ENCODE results near the gene TNPO2. TPM values are rescaled to one million over a fixed set of nuclear protein-coding genes. Genes with fewer than 3 reads are reported as not detected.

The TNPO2 gene
- total RNA-seq, 1 experiment from 2014 or later = 89.5 TPM

GRCh38 chr19:12670159-12670928 lies 53.4 kb downstream of the TNPO2 start:
- ChIA-PET POLR2A (interaction anchor here (0.6 to 3.2 kb wide), 14 partner anchors 10 to 1031 kb away, joined by 3 to 40 read pairs (median 3); partner anchors contain the start of genes DHPS, FBXW9, TNPO2 and ZNF490), CTCF (interaction anchor here (0.6 to 2.8 kb wide), 4 partner anchors 10 to 1785 kb away, joined by 3 to 20 read pairs (median 8); partner anchors contain the start of gene DHPS)
- peaks cover 7% of the 10 kb centered on the region for H3K4me1 Mint-ChIP-seq (ENCODE audit: insufficient read depth, unreplicated experiment)
- intact Hi-C loops (cut with micrococcal nuclease) = no loop called here
- no peaks in the 10 kb centered on the region for H3K9me3 Mint-ChIP-seq (ENCODE audit: unreplicated experiment)
- BruUV-seq (replicated peaks) = no TSS peak
- no peak for TF ChIP-seq CTCF (IDR thresholded peaks at IDR 0.05; ENCODE audit: unreplicated experiment)
- peaks cover 60% of the 10 kb centered on the region for H3K36me3 Mint-ChIP-seq (ENCODE audit: insufficient read depth, unreplicated experiment)
- no peaks in the 10 kb centered on the region for H3K27me3 Mint-ChIP-seq (ENCODE audit: insufficient read depth, unreplicated experiment)
- H3K27ac Mint-ChIP-seq (ENCODE audit: low read depth, unreplicated experiment) = peak overlapping the region; percentile 100
- H3K4me3 Mint-ChIP-seq (ENCODE audit: unreplicated experiment) = peak overlapping the region; percentile 92
- DNase-seq (ENCODE audit: unreplicated experiment) = no peak

GRCh38 chr19:12669270-12670158 lies 54.2 kb downstream of the TNPO2 start:
- H3K4me3 Mint-ChIP-seq (ENCODE audit: unreplicated experiment) = peak overlapping the region; percentile 92
- H3K27me3 Mint-ChIP-seq (ENCODE audit: insufficient read depth, unreplicated experiment) = no peaks in the 10 kb centered on the region
- H3K9me3 Mint-ChIP-seq (ENCODE audit: unreplicated experiment) = no peaks in the 10 kb centered on the region
- POLR2A ChIA-PET = interaction anchor here (0.7 to 3.2 kb wide), 22 partner anchors 9 to 1583 kb away, joined by 3 to 40 read pairs (median 4); partner anchors contain the start of genes DHPS, FBXW9, JUNB and TNPO2
- TSS peak; percentile 65 for BruUV-seq (replicated peaks)
- H3K4me1 Mint-ChIP-seq (ENCODE audit: insufficient read depth, unreplicated experiment) = peaks cover 7% of the 10 kb centered on the region
- peak overlapping the region; percentile 100 for H3K27ac Mint-ChIP-seq (ENCODE audit: low read depth, unreplicated experiment)
- peak; percentile 83 for DNase-seq (ENCODE audit: unreplicated experiment)
- no peak for TF ChIP-seq CTCF (IDR thresholded peaks at IDR 0.05; ENCODE audit: unreplicated experiment)
- intact Hi-C loops (cut with micrococcal nuclease) = loop anchor here (2.0 to 10.0 kb wide), 2 partner anchors 59 to 505 kb away; partner anchors contain the start of genes ZNF136, ZNF490 and ZNF791
- H3K36me3 Mint-ChIP-seq (ENCODE audit: insufficient read depth, unreplicated experiment) = peaks cover 52% of the 10 kb centered on the region
- CTCF ChIA-PET = interaction anchor here (0.6 to 0.8 kb wide), 2 partner anchors 28 to 1784 kb away, joined by 3 read pairs; no protein-coding TSS in a partner anchor

- Mint-ChIP-seq H3K9me3 (ENCODE audit: unreplicated experiment) (no peaks in the 10 kb centered on the region), H3K27me3 (ENCODE audit: insufficient read depth, unreplicated experiment) (no peaks in the 10 kb centered on the region), H3K4me3 (ENCODE audit: unreplicated experiment) (peak overlapping the region; percentile 92), H3K27ac (ENCODE audit: low read depth, unreplicated experiment) (peak overlapping the region; percentile 100), H3K4me1 (ENCODE audit: insufficient read depth, unreplicated experiment) (peaks cover 7% of the 10 kb centered on the region), H3K36me3 (ENCODE audit: insufficient read depth, unreplicated experiment) (peaks cover 46% of the 10 kb centered on the region)
- TSS peak; percentile 74 for BruUV-seq (replicated peaks)
- intact Hi-C loops (cut with micrococcal nuclease) = loop anchor here (2.0 to 10.0 kb wide), 2 partner anchors 58 to 504 kb away; partner anchors contain the start of genes ZNF136, ZNF490 and ZNF791
- POLR2A ChIA-PET = interaction anchor here (0.7 to 3.2 kb wide), 17 partner anchors 9 to 1583 kb away, joined by 3 to 40 read pairs (median 5); partner anchors contain the start of genes DHPS, FBXW9, JUNB and TNPO2
- TF ChIP-seq CTCF (IDR thresholded peaks at IDR 0.05; ENCODE audit: unreplicated experiment) = no peak
- peak; percentile 62 for DNase-seq (ENCODE audit: unreplicated experiment)
- CTCF ChIA-PET = interaction anchor here (0.6 kb wide), 1 partner anchor 103 kb away, joined by 4 read pairs; no protein-coding TSS in a partner anchor
Measured at GRCh38 chr19:12668932-12669269, 54.8 kb downstream of the TNPO2 start.

All from MCF 10A (cell line).